GM19467 (cell line): Measurements from ENCODE around the gene ANK3.

Experiments used
- ATAC-seq: cut with Tn5 transposase; IDR thresholded peaks from one replicate; pipeline ENCODE4 v1.9.1; 2021; ENCODE audit warnings: mild to moderate bottlenecking, moderate library complexity; ENCODE audit not compliant: unreplicated experiment

Gene ANK3

DNA sequence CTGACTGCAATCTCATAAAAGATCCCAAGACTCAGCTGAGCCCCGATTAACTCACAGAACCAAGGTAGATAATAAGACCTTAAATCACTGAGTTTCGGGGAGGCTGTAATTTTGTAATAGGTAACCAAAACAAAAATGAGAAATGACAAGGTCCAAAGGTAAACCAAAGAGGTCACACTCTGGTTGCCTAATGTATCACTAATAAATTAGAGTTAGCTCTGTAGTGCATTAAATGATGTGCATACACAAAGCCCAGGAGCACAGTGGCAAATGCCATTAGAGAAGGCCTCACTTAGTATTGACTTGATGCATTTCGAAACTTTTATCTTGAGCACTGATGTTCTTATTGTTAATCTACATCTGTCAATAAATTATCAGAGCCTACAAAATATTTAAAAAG lies 245.6 kb downstream of the ANK3 start:
- ATAC-seq, result no peak

DNA sequence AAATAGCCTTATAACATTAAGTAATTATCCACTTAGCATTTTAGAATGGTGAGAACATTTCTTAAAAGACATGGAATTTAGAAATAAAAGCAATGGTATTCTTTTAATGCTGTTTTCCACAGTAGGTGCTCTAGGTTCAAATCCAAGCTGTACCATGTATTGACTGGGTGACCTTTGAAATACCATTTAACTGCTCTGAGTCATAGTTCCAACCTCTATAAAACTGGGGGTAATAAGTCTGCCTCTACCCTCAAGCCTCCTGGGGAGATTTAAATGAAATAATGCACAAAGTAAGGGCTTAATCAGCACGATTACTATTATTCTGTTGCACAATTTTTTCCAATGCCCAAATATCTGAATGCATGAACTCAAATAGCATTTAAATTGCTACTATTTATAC lies 246.9 kb downstream of the ANK3 start:
- no peak for ATAC-seq

DNA sequence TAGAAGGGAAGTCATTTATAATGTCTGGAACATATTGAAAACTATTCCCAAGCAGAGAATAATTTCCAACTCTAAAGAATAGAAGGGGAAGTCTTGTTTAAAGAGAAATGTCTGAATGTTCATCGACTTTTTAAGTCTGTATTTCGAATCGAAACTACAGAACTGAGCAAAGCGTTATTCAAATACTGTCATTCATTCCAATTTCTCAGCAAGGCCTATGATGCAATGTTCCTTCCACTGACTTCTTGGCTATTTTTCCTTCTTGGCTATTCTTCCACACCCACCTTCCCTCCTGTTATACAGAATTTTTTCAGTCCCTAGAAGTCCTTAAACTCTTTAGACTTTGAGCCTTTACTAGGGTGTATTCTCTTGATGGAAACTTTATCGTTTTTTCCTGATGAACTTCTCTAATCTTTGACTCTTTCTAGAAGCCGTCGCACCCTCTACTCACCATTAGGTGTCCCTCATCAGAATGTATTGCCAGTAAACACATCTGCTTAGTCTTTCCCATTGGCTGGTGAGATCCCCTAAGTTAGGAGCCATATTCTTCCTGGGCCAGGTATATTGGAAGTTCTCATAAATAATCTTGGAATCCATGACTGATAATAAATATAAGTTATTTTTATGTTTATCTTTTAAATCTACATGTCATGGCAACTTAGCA lies 247.6 kb downstream of the ANK3 start:
- ATAC-seq, result no peak

DNA sequence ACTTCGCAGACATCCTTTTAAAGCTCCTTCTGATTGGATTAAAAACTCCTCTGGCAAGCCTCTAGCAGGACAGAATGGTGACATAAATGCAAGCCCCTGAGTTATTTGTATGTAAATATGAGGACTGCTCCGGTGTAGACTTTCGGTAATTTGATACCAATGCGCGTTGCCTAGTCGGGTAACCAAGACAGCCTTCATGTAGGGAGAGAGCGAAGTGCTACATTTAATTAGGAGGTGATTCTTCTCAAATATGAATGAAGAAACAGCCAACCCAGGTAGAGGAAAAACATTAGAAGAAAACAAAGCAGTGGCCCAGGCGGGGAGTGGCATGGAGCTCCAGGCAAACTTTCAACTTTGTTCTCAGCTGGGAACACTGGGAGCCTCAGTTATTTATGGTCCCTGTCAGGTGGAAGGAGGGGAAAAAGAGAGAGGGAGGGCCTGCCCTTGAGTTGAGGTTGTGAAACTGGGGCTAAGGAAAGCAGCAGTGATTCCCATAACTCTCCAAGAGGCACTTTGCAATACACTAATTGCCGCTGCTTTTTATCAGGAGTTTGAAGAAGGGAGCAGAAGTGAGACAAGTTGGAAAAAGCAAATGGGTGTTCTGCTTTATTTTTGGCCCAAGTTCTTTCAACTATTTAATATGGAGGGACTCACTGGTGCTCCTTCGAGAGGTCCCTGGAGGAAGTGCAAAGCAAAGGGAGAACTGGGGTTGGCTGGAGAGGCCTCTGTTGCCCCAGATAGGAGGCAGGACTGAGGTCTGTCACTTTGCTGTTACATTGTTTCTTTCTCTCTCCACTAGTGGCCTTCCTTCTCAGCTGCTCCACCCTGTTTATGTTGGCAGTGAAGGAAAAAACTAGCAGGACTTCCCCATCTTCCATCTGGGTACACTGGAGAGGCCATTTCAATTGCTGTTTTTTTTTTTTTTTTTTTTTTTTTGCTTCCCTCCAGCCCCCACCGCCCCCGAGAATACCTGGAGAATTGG lies 248.7 kb downstream of the ANK3 start:
- ATAC-seq, result no peak

DNA sequence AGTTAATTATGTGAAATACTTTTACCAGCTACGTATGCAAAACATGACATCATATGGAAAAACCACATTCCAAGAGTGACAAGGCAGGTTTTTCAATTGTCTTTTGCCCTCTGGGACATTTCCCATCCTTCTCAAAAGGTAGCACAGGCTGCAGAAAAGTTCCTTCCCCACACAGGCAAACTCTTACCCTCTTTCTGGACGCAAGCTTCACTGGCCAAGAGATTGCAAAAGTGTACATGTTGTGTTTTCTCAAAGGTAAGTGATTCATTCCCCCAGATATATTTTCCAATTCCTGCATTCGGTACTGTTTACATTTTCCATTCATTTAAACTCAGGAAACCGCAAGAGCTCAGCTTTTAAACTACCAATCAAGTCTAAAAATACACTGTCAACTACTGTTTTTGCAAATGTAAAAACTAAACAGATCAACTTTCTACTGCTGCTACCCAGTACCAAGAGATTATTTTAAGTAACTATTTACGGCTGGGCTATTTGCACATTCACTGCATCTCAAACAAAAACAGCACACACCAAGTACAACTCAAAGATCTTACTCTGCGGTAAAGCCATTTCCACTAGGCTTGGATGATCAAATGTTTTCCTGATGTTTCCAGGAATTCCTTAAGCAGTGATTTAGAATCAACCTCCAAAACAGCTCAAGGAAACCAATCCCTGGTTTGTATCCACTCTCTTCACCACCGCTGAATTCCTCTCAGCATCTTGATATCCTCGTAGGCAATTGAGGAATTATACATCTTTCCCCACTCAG lies 249.7 kb downstream of the ANK3 start:
- ATAC-seq, result no peak

DNA sequence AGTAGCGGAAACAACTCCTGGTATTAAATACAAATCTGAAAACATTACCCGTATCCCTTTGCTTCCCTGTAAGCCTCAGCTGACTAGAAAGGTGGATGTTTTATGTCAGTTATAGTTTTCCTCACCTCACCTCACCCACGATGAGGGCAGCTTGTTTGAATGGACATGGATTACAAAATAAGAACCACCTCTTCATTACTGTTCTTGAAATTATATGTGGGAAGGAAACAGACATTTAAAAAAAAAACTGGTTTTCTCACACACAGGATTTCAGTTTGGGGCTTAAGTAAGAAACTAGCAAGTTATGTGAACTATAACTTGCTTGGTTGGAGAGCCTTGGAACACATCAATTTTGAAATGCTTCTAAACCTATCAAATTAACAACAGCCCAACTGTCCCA lies 250.4 kb downstream of the ANK3 start:
- no peak for ATAC-seq

DNA sequence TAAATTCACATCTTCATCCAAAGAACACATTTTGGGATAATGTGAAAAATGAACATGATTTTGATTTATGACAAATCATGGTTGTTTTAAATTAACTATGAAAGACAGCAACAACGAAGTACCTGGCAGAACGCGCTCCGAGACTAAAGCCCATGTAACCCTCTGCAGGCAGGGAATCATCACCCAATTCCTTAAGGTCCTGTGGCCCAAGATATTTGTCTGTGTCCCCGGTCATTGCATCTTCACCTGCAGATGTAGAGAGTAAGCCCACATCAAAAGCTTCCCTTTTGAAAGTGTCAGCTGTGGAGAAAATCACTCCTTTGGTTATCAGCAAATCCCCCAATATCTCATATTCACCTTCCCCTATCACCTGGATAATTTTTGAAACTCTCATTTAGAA lies 250.8 kb downstream of the ANK3 start:
- no peak for ATAC-seq

DNA sequence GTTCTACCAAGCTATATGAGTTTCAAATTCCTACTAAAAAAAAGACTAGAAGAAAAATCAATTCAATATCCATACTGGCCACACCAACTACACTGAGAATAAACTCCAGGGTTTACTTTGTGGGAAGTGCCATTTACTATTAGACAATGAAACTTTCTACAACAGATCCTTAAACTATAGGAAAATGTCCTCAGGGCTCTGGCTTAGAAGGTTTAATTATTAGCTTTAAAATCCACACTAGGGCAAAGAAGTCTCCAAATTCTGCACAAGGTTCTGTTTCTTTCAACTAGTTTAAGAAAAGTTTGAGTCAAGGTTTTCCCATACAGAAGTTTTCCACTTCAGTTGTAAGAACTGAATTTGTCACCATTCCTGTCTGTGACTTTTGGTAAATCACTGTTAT lies 251.6 kb downstream of the ANK3 start:
- no peak for ATAC-seq

DNA sequence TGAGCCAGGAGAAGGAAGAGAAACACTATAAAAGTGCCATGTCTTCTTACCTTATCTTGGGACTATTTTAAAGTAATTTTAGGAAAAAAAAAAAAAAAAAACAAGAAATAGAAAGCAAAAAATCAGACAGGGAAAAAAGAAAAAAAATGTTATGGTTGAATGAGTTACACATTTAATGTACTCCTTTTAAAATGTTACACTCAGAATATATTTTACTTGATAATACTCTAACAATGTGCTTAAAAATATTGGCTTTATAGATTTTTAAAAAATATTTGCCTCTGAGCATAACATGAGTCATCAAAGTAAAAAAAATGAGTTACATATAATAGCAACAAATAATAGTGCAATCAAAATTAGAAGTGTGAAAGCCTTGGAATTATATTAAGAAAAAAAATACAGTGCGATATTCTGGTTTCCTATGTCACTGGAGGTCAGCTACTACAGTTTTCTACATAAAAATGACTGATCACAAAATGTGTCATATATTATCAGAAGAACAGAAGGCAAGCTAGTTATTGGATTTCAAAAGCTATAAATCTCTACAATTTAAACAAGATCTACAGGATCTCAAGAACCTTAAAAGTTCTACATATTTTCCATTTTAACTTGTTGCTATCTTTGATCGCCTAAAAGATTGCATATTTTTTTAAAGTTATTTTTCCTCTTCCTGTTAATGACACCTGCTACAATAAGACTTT lies 252.2 kb downstream of the ANK3 start:
- ATAC-seq, result no peak

DNA sequence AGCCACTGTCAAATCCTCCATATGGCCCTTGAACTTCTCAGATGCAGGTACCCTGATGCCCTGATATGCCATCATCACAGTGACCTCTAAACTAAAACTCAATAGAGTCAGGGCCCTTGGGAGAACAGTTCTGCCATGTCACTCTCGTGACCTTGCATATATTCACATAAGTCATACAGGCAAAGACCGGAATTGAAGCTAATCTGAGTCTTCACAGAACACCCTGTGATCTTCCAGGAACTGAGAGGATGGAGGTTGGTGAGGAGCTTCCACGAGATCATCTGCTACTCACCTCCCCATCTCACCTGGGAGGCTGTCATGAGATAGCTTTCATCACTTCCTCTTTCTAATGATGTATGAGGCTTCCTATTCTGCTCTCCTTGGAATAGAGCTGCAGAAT lies 254.7 kb downstream of the ANK3 start:
- no peak for ATAC-seq

DNA sequence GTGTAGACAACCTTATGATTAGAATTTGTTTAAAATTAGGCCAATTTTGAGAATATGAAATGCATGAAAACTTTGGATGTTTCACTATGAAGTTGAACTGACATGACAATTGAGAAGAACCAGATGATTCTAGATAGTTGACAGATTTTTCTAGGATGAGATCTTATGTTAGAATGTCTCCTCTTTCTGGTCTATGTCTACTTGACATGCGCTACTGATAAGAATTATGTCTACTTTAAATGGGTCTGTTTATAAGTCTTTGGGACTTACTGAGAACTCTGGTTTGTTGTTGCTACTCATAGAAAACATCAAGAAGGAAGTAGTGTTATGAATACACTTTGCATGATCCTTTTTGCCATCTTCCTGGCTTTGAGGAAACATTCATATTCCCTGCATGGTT lies 255.1 kb downstream of the ANK3 start:
- ATAC-seq, result no peak

DNA sequence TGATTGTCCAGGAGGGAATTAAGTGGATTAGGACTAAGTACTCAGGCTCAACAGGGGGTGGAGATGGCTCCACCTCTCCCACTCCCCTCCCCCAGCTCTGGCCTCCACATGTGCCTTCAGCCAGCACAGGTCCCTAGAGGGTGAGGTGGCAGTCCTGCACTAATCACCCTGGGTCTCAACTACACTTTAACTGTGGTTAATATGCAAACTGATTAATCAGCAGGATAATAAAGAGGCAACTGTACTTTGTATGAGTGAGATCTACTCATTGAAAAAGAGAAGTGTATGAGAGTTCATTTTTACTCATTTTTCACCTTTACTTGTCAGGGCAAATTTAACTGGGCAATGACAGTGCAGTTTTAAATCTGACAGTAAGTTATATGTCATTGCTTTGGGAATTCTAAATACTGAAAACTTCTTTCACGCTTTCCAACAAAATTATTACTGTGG lies 259.5 kb downstream of the ANK3 start:
- ATAC-seq, result peak; percentile 65

DNA sequence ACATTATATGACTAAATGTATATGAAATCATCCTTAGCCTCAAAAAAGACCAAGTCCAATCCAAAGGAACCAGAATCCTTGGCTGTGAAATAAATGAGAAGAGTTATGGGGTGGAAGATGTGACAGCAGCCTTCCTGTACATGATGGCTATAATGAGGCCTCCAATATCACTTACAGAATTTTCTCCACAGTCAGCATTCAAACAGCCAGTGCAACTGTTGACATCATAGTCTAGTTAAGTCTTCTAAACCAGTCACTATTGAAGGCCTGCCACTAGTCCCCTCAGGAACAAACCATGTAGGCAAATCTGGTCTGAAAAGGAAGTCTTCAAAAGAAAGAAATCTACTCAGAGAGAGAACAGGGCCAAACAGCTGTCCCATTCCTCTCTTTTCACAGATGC lies 263.8 kb downstream of the ANK3 start:
- ATAC-seq, result no peak

DNA sequence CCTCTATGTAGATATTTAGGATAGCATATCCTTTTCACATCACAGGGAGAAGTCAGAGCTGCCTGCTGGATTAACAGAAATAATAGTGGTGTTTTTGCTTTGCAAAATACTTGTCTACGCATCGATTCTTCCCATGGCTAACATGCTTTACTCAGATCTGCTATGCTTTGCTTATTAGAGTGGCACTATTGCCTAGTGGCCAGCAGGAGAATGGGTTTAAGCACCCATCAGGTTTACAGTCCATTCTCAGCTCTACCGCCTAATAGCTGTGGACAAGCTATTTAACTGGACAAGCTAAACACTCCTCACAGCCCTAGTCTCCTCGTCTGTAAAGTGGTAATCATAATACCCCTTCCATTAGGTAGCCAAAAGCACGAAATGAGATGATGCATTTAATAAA lies 265.1 kb downstream of the ANK3 start:
- no peak for ATAC-seq

DNA sequence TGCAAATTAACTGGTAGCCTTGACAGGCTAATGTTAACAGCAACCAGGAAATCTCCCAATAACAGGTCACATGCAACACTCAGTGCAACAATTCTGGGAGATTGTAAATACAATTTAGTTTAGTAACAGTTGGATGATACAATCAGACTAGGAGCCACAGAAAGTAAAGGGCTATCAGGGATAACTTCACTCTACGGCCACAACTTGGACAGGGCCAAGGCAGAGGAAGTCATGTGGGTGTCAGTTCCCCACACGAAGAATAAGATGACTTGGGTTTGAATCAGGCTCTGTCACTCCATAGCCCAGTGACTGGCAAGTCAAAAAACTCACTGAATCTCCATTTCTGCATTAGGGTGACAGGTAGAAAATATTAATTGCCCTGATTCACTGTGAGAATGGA lies 266.0 kb downstream of the ANK3 start:
- no peak for ATAC-seq

DNA sequence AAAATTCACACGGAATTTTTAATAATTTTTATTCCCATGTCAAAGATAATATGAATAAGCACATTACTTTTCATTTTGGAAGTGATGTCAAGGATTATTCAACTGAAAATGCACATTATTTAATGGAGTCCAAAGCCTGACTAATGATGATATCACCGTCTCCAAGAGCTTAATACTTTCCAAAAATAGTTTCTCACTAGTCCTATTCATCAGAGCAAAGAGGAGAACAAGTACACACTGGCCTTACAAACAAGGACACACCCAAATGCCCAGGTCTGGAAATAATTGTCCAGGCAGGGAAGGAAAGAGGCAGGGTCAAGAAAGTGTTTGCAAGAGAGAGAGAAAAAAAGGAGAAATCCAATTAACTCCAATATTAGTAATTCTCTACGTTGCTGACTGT lies 266.5 kb downstream of the ANK3 start:
- no peak for ATAC-seq

DNA sequence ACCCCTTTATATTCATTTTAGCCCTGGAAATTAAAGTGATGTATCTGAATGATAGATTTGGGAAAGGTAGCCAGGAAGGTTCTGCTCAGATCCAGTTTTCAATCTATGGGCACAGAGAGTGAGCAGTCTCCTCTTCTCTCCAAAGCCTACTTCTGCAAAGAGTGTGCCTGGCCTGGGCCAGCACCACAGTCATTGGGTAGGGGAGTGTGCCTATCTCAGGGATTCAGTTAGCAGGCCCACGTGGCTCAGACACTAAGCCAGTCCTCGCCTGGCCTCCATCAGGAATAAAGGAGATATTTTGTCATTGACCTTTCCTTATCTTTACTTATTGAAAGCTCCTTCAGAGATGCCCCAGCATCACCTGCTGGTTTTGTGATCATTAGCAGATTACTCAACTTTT lies 267.5 kb downstream of the ANK3 start:
- no peak for ATAC-seq

DNA sequence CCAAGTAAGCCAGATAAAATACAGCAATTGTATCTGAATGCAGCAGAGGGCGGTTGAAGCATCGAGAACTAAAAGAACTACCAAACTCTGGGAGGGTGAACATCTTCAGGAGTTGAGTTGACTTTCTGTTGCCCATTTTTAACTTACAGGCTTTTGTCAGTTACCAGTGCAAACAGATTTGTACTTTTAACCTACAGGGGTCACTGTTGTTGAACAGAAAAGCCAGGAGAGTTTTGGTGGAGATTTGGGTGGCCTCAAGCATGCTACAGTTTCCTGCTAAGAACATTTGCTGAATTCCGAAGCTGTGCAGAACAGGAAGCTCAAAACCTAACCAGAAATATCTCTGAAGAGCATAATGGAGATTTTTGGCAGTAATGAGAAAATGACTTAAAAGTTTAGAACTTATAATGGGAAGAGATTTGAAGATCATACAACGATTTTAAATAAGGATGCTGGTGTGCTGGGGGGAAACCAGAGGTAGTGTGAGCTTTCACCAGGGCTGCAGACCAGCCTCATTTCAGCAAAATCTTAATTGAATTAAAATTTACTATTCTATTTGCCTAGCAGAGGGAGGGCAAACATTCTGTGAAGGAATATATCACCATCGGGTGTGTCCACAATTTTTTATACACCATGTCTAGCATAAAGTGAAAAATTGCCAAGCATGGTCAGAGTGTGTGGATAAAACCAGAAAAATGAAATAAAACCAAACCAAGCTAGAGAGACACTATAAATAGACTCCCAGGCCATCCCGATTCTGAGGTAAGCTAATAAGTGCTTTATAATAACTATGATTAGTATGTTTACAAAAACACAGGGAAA lies 274.7 kb downstream of the ANK3 start:
- ATAC-seq, result peak; percentile 80

DNA sequence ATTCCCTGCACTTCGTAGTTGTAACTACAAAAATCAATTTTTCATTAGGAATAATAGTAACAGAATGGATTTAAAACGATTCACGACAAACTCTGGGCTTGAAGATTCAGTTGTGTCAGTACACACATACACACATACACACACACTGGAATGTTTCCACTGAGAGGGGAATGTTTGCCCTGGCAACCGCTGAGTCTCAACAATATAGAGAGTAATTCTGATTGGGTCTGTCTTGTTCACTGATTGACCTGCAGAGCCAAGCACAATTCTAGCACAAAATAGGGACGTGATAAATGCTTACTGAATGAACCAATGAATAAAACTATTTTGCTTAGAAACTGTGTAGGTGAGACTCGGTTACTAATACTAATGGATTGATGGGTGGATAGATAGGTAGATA lies 278.9 kb downstream of the ANK3 start:
- no peak for ATAC-seq
